A549 (cell line): ENCODE results near the gene KCND3. TPM values are rescaled to one million over a fixed set of nuclear protein-coding genes. Genes with fewer than 3 reads are reported as not detected.

Source experiments
- ATAC-seq, 2 experiments: fragments of 200-7000 bp in 1 of 2; fragments of >200 bp in 1 of 2; cut with Nextera tagmentation in 1 of 2; cut with Tn5 transposase in 1 of 2; 3 replicates each; pipeline versions ENCODE4 v1.8.0 to v1.9.1; 2018 to 2020; ENCODE audit warnings: mild to moderate bottlenecking in 1 of 2, moderate library complexity in 1 of 2
- CTCF ChIA-PET: fragments of 300-600 bp; sonication (Branson Sonifier 250); formaldehyde crosslinking; extraction: SDS; loops from one replicate; lab custom pipeline; 2021; ENCODE audit warnings: antibody characterized with exemption, inconsistent platforms; lab: Yijun Ruan, JAX
- POLR2A ChIA-PET: fragments of 350-600 bp; formaldehyde crosslinking; extraction: SDS; loops from one replicate; lab custom pipeline; 2021; ENCODE audit warnings: antibody characterized with exemption, inconsistent platforms; lab: Yijun Ruan, JAX
- DNase-seq, 2 experiments: peaks; one replicate each; pipeline versions ENCODE4 v3.0.0 to v3.0.0-alpha.2; 2011 to 2016; ENCODE audit warnings: low read depth in 1 of 2, low spot score in 1 of 2
- FAIRE-seq: peaks from 2 replicates; lab custom pipeline; 2011; peaks lifted over from hg19 to GRCh38; lab: Jason Lieb, UNC
- H3K27ac ChIP-seq, 2 experiments: fragments of >200 bp; sonication (Bioruptor Twin); formaldehyde crosslinking; 3 replicates each; pipeline ENCODE4 v1.5.1; 2016 to 2017
- H3K4me1 ChIP-seq: fragments of >200 bp; sonication (Bioruptor Twin); formaldehyde crosslinking; 3 replicates; pipeline ENCODE4 v1.6.1; 2016
- H3K4me2 ChIP-seq: fragments of >200 bp; sonication (Bioruptor Twin); formaldehyde crosslinking; 3 replicates; pipeline ENCODE4 v1.6.1; 2016
- H3K4me3 ChIP-seq: fragments of >200 bp; sonication (Bioruptor Twin); formaldehyde crosslinking; 3 replicates; pipeline ENCODE4 v1.5.1; 2016
- H3K9me3 ChIP-seq: fragments of >200 bp; sonication (Bioruptor Twin); formaldehyde crosslinking; 3 replicates; pipeline ENCODE4 v1.6.1; 2016
- BHLHE40 ChIP-seq: IDR thresholded peaks from 2 replicates; pipeline ENCODE4 v1.6.1; 2012; ENCODE audit warnings: low read depth, low read length, inconsistent platforms
- CBX2 ChIP-seq: fragments of 200-600 bp; sonication (generic); IDR thresholded peaks from 2 replicates; pipeline ENCODE4 v1.6.1; 2016; ENCODE audit warnings: low read depth, mild to moderate bottlenecking, borderline replicate concordance
- CBX8 ChIP-seq: fragments of 200-600 bp; sonication (generic); IDR thresholded peaks from 2 replicates; pipeline ENCODE4 v1.6.1; 2016
- CHD2 ChIP-seq: fragments of 150-350 bp; IDR thresholded peaks from 2 replicates; pipeline ENCODE4 v1.6.1; 2014; ENCODE audit warnings: low read length; ENCODE audit not compliant: partially characterized antibody
- CTCF ChIP-seq: fragments of >200 bp; sonication (Bioruptor Twin); formaldehyde crosslinking; IDR thresholded peaks from 3 replicates; pipeline ENCODE4 v1.5.1; 2016
- EHF ChIP-seq: fragments of 250-450 bp; sonication (Bioruptor Pico); IDR thresholded peaks from 2 replicates; pipeline ENCODE4 v1.5.0; 2020; ENCODE audit warnings: mild to moderate bottlenecking
- EHMT2 ChIP-seq: fragments of 200-600 bp; sonication (generic); IDR thresholded peaks from 2 replicates; pipeline ENCODE4 v1.6.1; 2016; ENCODE audit warnings: antibody characterized with exemption, low read depth, mild to moderate bottlenecking, moderate library complexity
- ELK1 ChIP-seq: fragments of 150-350 bp; IDR thresholded peaks from 2 replicates; pipeline ENCODE4 v1.6.1; 2014; ENCODE audit warnings: low read depth, mild to moderate bottlenecking, low read length
- EP300 ChIP-seq, 2 experiments: fragments of >200 bp; sonication (Bioruptor Twin); formaldehyde crosslinking; IDR thresholded peaks; 2 replicates in 1 of 2; 3 replicates in 1 of 2; pipeline ENCODE4 v1.6.1; 2016 to 2017
- ESRRA ChIP-seq: fragments of 150-350 bp; IDR thresholded peaks from 2 replicates; pipeline ENCODE4 v1.6.1; 2014; ENCODE audit warnings: mild to moderate bottlenecking, low read length, borderline replicate concordance
- FOSB ChIP-seq: fragments of 250-450 bp; sonication (Bioruptor Pico); IDR thresholded peaks from 2 replicates; pipeline ENCODE4 v1.5.0; 2020; ENCODE audit warnings: mild to moderate bottlenecking, moderate library complexity
- GATA3 ChIP-seq: IDR thresholded peaks from 2 replicates; pipeline ENCODE4 v1.6.1; 2012; ENCODE audit warnings: borderline replicate concordance
- HOXB13 ChIP-seq: fragments of 250-450 bp; sonication (Bioruptor Pico); IDR thresholded peaks from 2 replicates; pipeline ENCODE4 v1.5.0; 2020; ENCODE audit warnings: low read depth, mild to moderate bottlenecking, moderate library complexity
- HOXB5 ChIP-seq: fragments of 250-450 bp; sonication (Bioruptor Pico); IDR thresholded peaks from 2 replicates; pipeline ENCODE4 v1.5.0; 2020; ENCODE audit warnings: mild to moderate bottlenecking, moderate library complexity
- JUN ChIP-seq, 2 experiments: fragments of >200 bp; sonication (Bioruptor Twin); formaldehyde crosslinking; IDR thresholded peaks; 2 replicates in 1 of 2; 3 replicates in 1 of 2; pipeline ENCODE4 v1.6.1; 2016 to 2017
- JUNB ChIP-seq: fragments of >200 bp; sonication (Bioruptor Twin); formaldehyde crosslinking; IDR thresholded peaks from 2 replicates; pipeline ENCODE4 v1.6.1; 2016
- KDM5A ChIP-seq: fragments of 200-600 bp; sonication (generic); IDR thresholded peaks from 2 replicates; pipeline ENCODE4 v1.6.1; 2016; ENCODE audit warnings: antibody characterized with exemption, mild to moderate bottlenecking
- MAX ChIP-seq: IDR thresholded peaks from 2 replicates; pipeline ENCODE4 v1.6.1; 2012
- NPAS2 ChIP-seq: fragments of 250-450 bp; sonication (Bioruptor Pico); IDR thresholded peaks from 2 replicates; pipeline ENCODE4 v1.8.0; 2022; ENCODE audit warnings: mild to moderate bottlenecking, moderate library complexity, borderline replicate concordance
- PBX3 ChIP-seq: IDR thresholded peaks from 2 replicates; pipeline ENCODE4 v1.6.1; 2012
- POLR2A ChIP-seq: IDR thresholded peaks from 2 replicates; pipeline ENCODE4 v1.6.1; 2012; ENCODE audit warnings: mild to moderate bottlenecking, low read length
- RCOR1 ChIP-seq: fragments of 150-350 bp; IDR thresholded peaks from 2 replicates; pipeline ENCODE4 v1.6.1; 2014; ENCODE audit warnings: antibody characterized with exemption, low read length, low read depth
- RFX5 ChIP-seq: fragments of 450-650 bp; IDR thresholded peaks from 2 replicates; pipeline ENCODE4 v1.7.1; 2014; ENCODE audit warnings: antibody characterized with exemption, mild to moderate bottlenecking, moderate library complexity
- TFCP2L1 ChIP-seq: fragments of 250-450 bp; sonication (Bioruptor Pico); IDR thresholded peaks from 2 replicates; pipeline ENCODE4 v1.5.0; 2021; ENCODE audit warnings: mild to moderate bottlenecking
- USF2 ChIP-seq: fragments of 450-650 bp; IDR thresholded peaks from 2 replicates; pipeline ENCODE4 v1.6.1; 2014; ENCODE audit warnings: antibody characterized with exemption
- ZC3H11A ChIP-seq: fragments of 450-650 bp; IDR thresholded peaks from 2 replicates; pipeline ENCODE4 v1.6.1; 2014; ENCODE audit warnings: antibody characterized with exemption, mild to moderate bottlenecking
- WGBS: methylation state at CpG from one replicate; pipeline ENCODE4 v1.1.6; 2017; ENCODE audit errors: missing lambda C conversion rate; 5-methylcytosine and 5-hydroxymethylcytosine counted together
- polyA plus RNA-seq, 4 experiments: library from polyadenylated mRNA; depleted of rRNA in 3 of 4; stranded (reverse); fragments of >200 nt; fragmentation: RNase III in 1 of 4; extraction: RNeasy Plus Mini Kit Qiagen cat#74134 plus additional on column Dnase treatment in 1 of 4; gene quantifications; 2 replicates in 3 of 4; 3 replicates in 1 of 4; pipeline ENCODE4 v1.2.3, GENCODE V29; 2011 to 2017

The KCND3 gene
- polyA plus RNA-seq, 2 of the 4 experiments (the other 2 are of a cell fraction), result not detected

GRCh38 chr1:111963985-111964738 is 25.3 kb downstream of the KCND3 start (continued):
- TF ChIP-seq ELK1, result no peak
- TF ChIP-seq TFCP2L1 (CRISPR knock-in tag), result no peak
- no peak for TF ChIP-seq BHLHE40
- TF ChIP-seq KDM5A, result no peak
- TF ChIP-seq EHF, result no peak
- TF ChIP-seq GATA3, result no peak
- TF ChIP-seq FOSB (CRISPR knock-in tag), result no peak
- no peak for TF ChIP-seq USF2

- H3K4me1 ChIP-seq, result no peaks in the 10 kb centered on the region
- H3K9me3 ChIP-seq, result no peaks in the 10 kb centered on the region
- no peak overlapping the region for H3K4me2 ChIP-seq
- 6% methylated on average over 10 of the region's 11 CpGs for WGBS
- H3K27ac ChIP-seq, result no peak overlapping the region
- ATAC-seq, result no peak
- no peak for TF ChIP-seq CBX8
- no peak for TF ChIP-seq CTCF
- TF ChIP-seq HOXB5 (CRISPR knock-in tag), result no peak
- no peak for TF ChIP-seq POLR2A
- TF ChIP-seq JUN (IDR thresholded peaks at IDR 0.05), result no peak
- TF ChIP-seq EHMT2, result no peak
- TF ChIP-seq EP300 (IDR thresholded peaks at IDR 0.05), result no peak
- no peak for TF ChIP-seq FOSB (CRISPR knock-in tag)
- TF ChIP-seq MAX, result no peak
- TF ChIP-seq NPAS2 (CRISPR knock-in tag), result no peak
- no peak for TF ChIP-seq HOXB13
- no peak for TF ChIP-seq RFX5
- no peak for TF ChIP-seq ZC3H11A
- TF ChIP-seq TFCP2L1 (CRISPR knock-in tag), result no peak
- TF ChIP-seq PBX3, result no peak
- no peak for TF ChIP-seq CHD2
- no peak for TF ChIP-seq JUNB
- TF ChIP-seq ESRRA, result no peak
- no peak for TF ChIP-seq CBX2
- TF ChIP-seq RCOR1, result no peak
- TF ChIP-seq, all 56 proteins: peak for 0
- ChIA-PET CTCF (no interaction called here), POLR2A (no interaction called here)
- no peak overlapping the region for H3K4me3 ChIP-seq
- FAIRE-seq (no peak), DNase-seq (no peak)
These were observed 27.5 kb downstream of the KCND3 start for GRCh38 chr1:111961773-111962565.
